ENCODE measurements around the gene AP1AR. TPM values are rescaled to one million over a fixed set of nuclear protein-coding genes. Genes with fewer than 3 reads are reported as not detected.

Gene AP1AR
- total and polyA plus RNA-seq, 2 of the 8 experiments (the other 6 are each of a cell fraction or from before 2014, with no cell fraction given) = 5.3 to 27.7 TPM

DNA sequence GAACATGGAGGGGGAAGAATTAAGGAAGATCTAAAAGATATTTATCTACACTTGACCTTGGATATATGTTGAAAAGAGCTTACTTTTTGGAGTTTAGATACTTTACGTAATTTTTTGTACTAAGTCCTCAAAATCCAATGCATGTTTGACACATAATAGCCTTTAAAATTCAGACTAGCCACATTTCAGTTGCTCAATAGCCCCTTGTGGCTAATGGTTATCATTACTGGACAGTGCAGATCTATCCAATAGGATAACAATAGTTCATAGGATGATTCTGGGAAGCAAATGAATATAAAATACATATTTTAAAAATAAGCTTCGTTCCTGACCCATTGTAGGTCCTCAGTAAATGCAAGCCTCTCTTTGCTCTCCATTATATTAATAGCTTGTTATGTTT is 13.8 kb downstream of the AP1AR start (continued):
- no peak for TF ChIP-seq CHD7 (IDR thresholded peaks at IDR 0.05; ENCODE audit: insufficient replicate concordance, low read length)
- TF ChIP-seq NRF1 (IDR thresholded peaks at IDR 0.05; ENCODE audit: low read depth, low read length) = no peak
